ENCODE results near the gene PAK5. TPM values are rescaled to one million over a fixed set of nuclear protein-coding genes. Genes with fewer than 3 reads are reported as not detected.

The PAK5 gene
- total RNA-seq, 1 experiment from 2014 or later: not detected

DNA sequence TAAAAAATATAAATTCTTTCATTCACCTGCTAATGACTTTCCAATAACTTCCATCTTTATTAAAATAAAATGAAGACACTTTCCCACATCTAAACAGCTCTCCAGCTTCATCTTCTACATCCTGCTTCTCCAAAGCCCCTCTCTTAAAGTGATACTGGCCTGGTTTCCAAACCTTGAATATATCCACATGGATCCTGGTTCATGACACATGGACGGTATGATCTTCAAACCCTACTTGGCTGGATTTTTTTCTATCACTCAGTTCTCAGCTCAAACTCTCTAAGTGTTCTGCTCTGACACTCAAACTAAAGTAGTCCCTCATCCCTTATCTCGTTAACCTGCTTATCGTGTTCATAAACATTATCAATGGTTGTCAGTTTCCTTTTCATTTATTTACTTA is 128.2 kb downstream of the PAK5 start:
- no peaks in the 10 kb centered on the region for H3K9me2 ChIP-seq (ENCODE audit: insufficient read depth)
- intact Hi-C loops (cut with micrococcal nuclease): no loop called here
- no peak overlapping the region for H3K4me2 ChIP-seq (ENCODE audit: low read length)
- no peak overlapping the region for H3K27ac ChIP-seq (ENCODE audit: low read depth, low read length)
- ChIA-PET CTCF (interaction anchor here (1.1 kb wide), 1 partner anchor 101 kb away, joined by 3 read pairs; no protein-coding TSS in a partner anchor), RAD21 (ENCODE audit: low non-redundant PET in 1 of 2, low total read pairs in 2 of 2, uncharacterized antibody in 2 of 2, unreplicated experiment in 2 of 2) (no interaction called here), POLR2A (no interaction called here)
- no peaks in the 10 kb centered on the region for H3K4me1 ChIP-seq (ENCODE audit: control insufficient read depth in 1 of 2, insufficient read depth in 2 of 2, low read length in 2 of 2)
- H3K79me2 ChIP-seq (ENCODE audit: insufficient read depth, low read length): no peaks in the 10 kb centered on the region
- H3K4me3 ChIP-seq (replicated peaks in 1 of 2; ENCODE audit: low read depth in 1 of 2, low read length in 2 of 2): no peak overlapping the region
- ATAC-seq (no peak), DNase-seq (ENCODE audit: low read depth, low spot score) (no peak)
- peaks cover 12% of the 10 kb centered on the region for H3K27me3 ChIP-seq (ENCODE audit: insufficient read depth, low read length)
- no peaks in the 10 kb centered on the region for H4K20me1 ChIP-seq (ENCODE audit: insufficient read depth)
- TF ChIP-seq EZH2phosphoT487 (IDR thresholded peaks at IDR 0.05; ENCODE audit: borderline replicate concordance) (no peak), CBX3 (IDR thresholded peaks at IDR 0.05; ENCODE audit: low read depth) (no peak), SP1 (IDR thresholded peaks at IDR 0.05; ENCODE audit: low read depth) (no peak), SIN3A (IDR thresholded peaks at IDR 0.05; ENCODE audit: low read depth) (no peak), SRF (IDR thresholded peaks at IDR 0.05; ENCODE audit: low read depth) (no peak), POLR2AphosphoS5 (IDR thresholded peaks at IDR 0.05; ENCODE audit: low read depth, low read length) (no peak), ZFX (IDR thresholded peaks at IDR 0.05) (no peak), TCF7L2 (IDR thresholded peaks at IDR 0.05; ENCODE audit: borderline replicate concordance, extremely low read depth, insufficient read depth, insufficient read length) (no peak), POLR2A (IDR thresholded peaks at IDR 0.05; ENCODE audit: borderline replicate concordance, extremely low read depth, insufficient read depth, insufficient read length) (no peak), EGR1 (IDR thresholded peaks at IDR 0.05; ENCODE audit: low read depth) (no peak), RAD21 (IDR thresholded peaks at IDR 0.05; ENCODE audit: low read depth) (no peak), YY1 (IDR thresholded peaks at IDR 0.05; ENCODE audit: extremely low read depth, insufficient replicate concordance, low read depth, low read length) (no peak), ELF1 (IDR thresholded peaks at IDR 0.05; ENCODE audit: borderline replicate concordance, low read depth) (no peak), CEBPB (IDR thresholded peaks at IDR 0.05; ENCODE audit: low read depth) (no peak)
- TF ChIP-seq, protein P1, sequence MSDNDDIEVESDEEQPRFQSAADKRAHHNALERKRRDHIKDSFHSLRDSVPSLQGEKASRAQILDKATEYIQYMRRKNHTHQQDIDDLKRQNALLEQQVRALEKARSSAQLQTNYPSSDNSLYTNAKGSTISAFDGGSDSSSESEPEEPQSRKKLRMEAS (IDR thresholded peaks at IDR 0.05): no peak
- H3K9me3 ChIP-seq (ENCODE audit: control insufficient read depth in 1 of 2, insufficient read depth in 1 of 2, low read depth in 1 of 2, low read length in 2 of 2): no peaks in the 10 kb centered on the region
- H3K36me3 ChIP-seq (ENCODE audit: control insufficient read depth in 1 of 2, insufficient read depth in 2 of 2, low read length in 2 of 2): no peaks in the 10 kb centered on the region
- BruUV-seq (replicated peaks): no TSS peak
- no peak overlapping the region for H3K9ac ChIP-seq (ENCODE audit: low read length)
- H2AFZ ChIP-seq (ENCODE audit: low read depth, low read length, poor library complexity, severe bottlenecking): no peak overlapping the region
